NK-92 (cell line): ENCODE data around the gene EFS.

Experiments used
- DNase-seq: peaks from one replicate; lab custom pipeline; 2025; ENCODE audit not compliant: unreplicated experiment; lab: John Stamatoyannopoulos, UW

Gene EFS

GRCh38 chr14:23306412-23307145 is 58.4 kb downstream of the EFS start, which contains the start of gene BCL2L2:
BCL2L2 (plus strand) TSS chr14:23306833; CDS start chr14:23307768, 935 bp downstream.
- no peak for DNase-seq
